ENCODE measurements around the gene ADA.

Gene ADA

DNA sequence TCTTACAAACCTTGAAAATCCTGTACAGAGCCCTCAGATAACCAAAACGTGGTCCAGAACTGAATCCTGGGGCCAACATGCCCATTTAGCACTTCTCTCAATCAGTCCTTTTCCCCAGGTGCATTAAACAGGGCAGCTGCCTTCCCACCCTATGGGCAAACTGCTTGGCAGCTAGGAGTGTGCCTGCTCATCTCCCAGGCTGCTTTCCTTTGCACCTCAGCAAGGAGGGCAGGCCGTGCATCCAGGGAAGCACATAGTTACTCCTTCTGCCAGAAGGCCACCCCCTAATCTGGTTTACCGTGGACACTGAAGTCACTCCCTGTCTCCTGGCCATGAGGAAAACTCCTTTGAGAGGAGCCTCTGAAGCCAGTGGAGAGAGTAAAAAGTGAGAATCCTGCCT, 59.1 kb downstream of the ADA start:
- TF ChIP-seq, protein P1, sequence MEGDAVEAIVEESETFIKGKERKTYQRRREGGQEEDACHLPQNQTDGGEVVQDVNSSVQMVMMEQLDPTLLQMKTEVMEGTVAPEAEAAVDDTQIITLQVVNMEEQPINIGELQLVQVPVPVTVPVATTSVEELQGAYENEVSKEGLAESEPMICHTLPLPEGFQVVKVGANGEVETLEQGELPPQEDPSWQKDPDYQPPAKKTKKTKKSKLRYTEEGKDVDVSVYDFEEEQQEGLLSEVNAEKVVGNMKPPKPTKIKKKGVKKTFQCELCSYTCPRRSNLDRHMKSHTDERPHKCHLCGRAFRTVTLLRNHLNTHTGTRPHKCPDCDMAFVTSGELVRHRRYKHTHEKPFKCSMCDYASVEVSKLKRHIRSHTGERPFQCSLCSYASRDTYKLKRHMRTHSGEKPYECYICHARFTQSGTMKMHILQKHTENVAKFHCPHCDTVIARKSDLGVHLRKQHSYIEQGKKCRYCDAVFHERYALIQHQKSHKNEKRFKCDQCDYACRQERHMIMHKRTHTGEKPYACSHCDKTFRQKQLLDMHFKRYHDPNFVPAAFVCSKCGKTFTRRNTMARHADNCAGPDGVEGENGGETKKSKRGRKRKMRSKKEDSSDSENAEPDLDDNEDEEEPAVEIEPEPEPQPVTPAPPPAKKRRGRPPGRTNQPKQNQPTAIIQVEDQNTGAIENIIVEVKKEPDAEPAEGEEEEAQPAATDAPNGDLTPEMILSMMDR (IDR thresholded peaks at IDR 0.05), result no peak

DNA sequence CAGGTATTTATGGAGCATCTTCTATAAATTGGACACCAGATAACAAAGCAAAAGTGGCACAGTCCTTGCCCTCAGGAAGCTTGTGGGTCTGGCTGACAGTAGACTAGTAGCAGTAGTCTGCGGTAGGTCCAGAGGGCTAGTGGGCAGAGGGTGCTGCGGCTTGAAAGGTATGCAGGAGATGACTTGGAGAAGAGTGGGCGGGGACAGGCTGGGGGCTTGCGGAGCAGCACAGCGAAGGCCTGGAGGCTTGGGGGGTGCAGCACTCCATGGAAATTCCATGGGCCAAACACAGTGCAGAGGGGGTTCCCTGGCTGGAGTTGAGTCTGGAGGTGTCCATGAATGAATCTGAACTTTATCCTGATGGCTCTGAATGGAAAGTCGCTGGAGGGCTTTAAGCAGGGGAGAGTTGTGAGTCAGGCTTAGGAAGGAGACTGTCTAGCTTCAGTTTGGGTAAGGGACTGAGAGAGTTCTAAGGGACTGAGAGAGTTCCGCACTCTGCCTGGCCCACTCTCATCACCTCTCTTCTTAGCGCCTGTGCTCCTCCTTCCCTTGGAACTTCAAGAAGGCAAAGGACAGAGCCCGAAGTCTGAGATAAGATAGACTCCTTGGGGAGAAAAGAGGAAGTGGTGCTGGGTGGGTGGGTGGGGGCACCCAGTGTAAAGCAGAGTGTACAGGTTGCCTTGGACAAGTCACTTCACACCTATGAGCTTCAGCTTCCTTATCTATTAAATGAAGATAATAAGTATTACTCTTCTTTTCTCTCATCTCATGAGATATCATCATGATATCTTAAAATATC, 60.3 kb downstream of the ADA start:
- TF ChIP-seq, protein P1 (IDR thresholded peaks at IDR 0.05), result no peak

DNA sequence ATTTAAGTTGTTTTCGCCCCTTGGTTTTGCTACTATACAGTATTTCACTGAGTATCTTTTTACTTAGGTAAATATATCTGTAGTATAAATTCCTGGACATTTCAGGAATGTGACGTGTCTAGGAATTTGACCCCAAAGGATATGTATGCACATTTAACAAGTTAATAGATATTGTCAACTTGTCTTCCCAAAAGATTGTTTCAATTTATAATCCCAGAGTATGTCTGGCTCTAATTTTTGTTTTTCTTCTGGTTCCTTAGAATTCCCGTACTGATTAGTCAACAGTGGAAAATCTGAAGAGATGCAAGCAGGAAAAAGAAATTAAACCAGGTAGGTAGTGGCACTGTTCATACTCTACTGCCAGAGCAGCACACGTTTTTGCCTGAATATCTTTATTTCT, 62.0 kb downstream of the ADA start:
- TF ChIP-seq, protein P1 (IDR thresholded peaks at IDR 0.05), result no peak

DNA sequence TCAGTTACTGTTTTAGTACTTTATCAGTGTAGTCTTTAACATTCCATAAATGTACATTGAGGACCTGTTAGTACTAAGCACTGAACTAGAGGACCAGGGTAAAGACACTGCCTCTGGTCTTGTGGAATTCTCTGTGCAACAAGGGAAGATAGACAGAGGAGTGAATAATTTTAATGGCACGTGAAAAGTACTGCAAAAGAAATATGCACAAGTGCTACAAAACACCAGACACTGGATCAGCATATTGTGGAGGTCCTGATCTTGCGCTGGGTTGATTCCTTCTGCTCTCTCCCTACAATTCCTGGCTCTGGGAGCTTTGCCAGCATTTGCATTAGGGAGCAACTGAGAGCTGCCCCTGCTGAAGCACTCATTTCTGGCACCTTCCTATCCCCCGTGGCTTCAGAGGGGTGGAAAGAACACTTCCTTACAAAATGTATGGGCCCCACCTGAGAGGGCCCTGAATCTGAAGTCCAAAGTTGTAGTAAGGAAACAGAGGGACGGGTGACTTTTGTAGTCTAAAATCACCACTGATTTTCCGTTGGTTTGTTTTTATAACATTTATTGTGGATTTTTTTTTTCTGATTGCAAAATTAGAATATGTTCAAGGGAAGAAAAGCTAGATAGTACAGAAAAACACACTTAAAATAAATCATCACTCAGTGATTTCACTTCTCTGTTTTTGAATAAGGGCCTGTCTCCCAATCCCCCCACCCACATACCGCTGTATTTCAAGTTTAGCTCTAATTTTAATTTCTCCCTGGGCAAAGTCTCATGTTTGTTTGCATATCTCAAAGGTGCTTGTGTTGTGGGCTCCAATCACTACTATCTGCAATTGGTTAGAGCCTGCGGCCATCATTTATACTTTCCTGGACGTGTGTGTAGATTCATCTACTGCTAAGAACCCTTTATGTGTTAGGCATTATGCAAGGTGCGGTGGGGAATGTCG, 64.2 kb downstream of the ADA start:
- TF ChIP-seq, protein P1 (IDR thresholded peaks at IDR 0.05), result no peak

DNA sequence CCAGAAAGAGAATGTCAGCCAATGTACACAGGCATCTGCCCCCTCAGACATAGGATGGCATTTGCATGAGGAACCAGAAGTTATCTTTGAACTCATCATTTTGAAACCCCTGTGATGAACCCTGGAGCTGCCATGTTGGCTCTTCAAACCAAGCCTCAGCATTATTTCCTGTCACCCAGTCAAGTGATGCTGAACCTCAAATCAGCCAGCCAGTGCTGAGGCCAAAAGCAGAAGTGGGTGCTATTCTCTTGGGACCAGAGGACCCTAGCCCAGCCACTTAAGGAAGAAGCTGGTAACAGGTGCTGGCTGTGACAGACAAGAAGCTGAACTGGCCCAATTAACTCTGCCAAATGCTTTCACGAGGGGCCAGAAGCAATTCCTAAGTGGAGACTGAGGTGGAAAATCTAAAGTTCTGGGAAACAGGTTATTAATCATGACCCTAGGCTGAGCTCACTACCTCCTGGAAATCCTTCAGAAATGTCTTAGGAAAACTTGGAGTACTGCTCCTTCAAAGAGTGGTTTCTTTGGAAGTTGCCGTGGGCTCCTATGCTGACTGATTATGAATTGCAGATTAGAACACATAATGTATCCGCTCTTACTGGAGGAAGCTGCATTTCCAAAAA, 65.1 kb downstream of the ADA start:
- TF ChIP-seq, protein P1 (IDR thresholded peaks at IDR 0.05), result no peak

DNA sequence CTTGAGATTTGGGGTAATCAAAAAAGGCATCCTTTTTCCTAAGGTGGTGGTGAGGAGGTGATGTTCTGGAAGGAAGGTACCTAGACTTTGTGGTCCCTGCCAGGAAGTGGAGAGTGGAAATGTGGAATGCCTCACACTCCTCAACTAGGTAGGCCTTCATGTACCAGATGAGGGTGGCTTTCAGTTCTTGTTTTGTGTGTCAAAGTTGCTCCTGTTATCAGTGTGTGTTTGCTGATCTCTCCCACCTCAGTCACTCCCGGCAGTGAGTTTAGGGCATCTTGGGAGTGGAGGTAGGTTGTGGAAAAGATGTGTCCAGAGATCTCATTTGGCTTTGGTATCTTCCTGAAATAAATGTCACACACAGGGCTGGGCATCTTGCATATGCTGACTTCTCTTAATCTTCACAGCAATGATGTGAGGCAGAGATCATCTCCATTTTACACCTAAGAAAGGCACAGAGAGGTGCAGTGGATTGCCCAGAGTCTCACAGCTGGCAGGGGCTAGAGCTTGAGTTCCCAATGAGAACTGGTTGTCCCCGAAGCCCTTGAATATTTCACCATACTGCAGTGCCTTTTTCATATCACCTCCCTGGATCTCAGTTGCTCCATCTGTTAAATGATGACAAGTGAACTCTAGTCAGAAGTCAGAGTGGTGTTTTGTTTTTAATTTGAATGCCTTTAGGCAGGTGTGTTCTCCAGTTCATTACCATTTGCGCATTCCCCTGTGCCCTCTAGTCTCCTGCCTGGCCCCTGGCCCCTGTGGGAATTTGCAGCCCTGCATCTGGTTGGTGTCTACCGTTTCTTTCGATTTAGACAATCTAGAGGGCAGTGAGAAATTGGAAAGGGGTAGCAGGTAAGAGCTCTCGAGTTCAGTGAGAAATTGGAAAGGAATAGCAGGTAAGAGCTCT, 66.2 kb downstream of the ADA start:
- TF ChIP-seq, protein P1 (IDR thresholded peaks at IDR 0.05), result no peak
